Activated B cell treated with CpG ODN at 0.5 μM for 24 hours (primary cell): ENCODE data around the gene EEFSEC. TPM values are rescaled to one million over a fixed set of nuclear protein-coding genes. Genes with fewer than 3 reads are reported as not detected.

Experiments used
- ATAC-seq: fragments of 200-7000 bp; cut with Tn5 transposase; one replicate; pipeline ENCODE4 v1.10.0; 2021; ENCODE audit warnings: low read depth, mild to moderate bottlenecking, moderate library complexity
- CTCF ChIA-PET: fragments of 350-600 bp; sonication (Branson Sonifier 250); formaldehyde crosslinking; loops from one replicate; lab custom pipeline; 2021; ENCODE audit warnings: antibody characterized with exemption; lab: Charles Lee
- POLR2A ChIA-PET: fragments of 350-600 bp; sonication (Branson Sonifier 250); formaldehyde crosslinking; loops from one replicate; lab custom pipeline; 2021; ENCODE audit warnings: antibody characterized with exemption; lab: Charles Lee
- DNase-seq: peaks from one replicate; pipeline ENCODE4 v3.0.0; 2022
- H3K27ac Mint-ChIP-seq: one replicate; pipeline ENCODE4 v1.8.0; 2020; ENCODE audit warnings: mixed read lengths
- H3K27me3 Mint-ChIP-seq: one replicate; pipeline ENCODE4 v1.8.0; 2021; ENCODE audit warnings: mixed read lengths
- H3K36me3 Mint-ChIP-seq: one replicate; pipeline ENCODE4 v1.8.0; 2021; ENCODE audit warnings: low read depth, mixed read lengths
- H3K4me1 Mint-ChIP-seq: one replicate; pipeline ENCODE4 v1.8.0; 2021; ENCODE audit warnings: mixed read lengths
- H3K4me3 Mint-ChIP-seq: one replicate; pipeline ENCODE4 v1.8.0; 2020; ENCODE audit warnings: mild to moderate bottlenecking, mixed read lengths
- H3K9me3 Mint-ChIP-seq: one replicate; pipeline ENCODE4 v1.8.0; 2020; ENCODE audit warnings: mixed read lengths
- CTCF ChIP-seq: fragments of 200-600 bp; IDR thresholded peaks from one replicate; pipeline ENCODE4 v1.8.0; 2022; ENCODE audit warnings: antibody characterized with exemption, mild to moderate bottlenecking
- intact Hi-C: fragments of 100-400 bp; cut with micrococcal nuclease; formaldehyde crosslinking; loops from one replicate; pipeline ENCODE4 v1.15.1; 2024
- total RNA-seq: library from RNA; stranded (reverse); gene quantifications from 2 replicates; pipeline ENCODE4 v1.2.3, GENCODE V29; 2022

Gene EEFSEC
- total RNA-seq, 1 donor from 2014 or later, result 20.0 TPM

- H3K4me1 Mint-ChIP-seq, result no peaks in the 10 kb centered on the region
- peaks cover 37% of the 10 kb centered on the region for H3K36me3 Mint-ChIP-seq
- ChIA-PET CTCF (no interaction called here), POLR2A (no interaction called here)
- no peak overlapping the region for H3K27ac Mint-ChIP-seq
- ATAC-seq, result no peak
- intact Hi-C loops, result no loop called here
- H3K27me3 Mint-ChIP-seq, result no peaks in the 10 kb centered on the region
- H3K9me3 Mint-ChIP-seq, result no peaks in the 10 kb centered on the region
- DNase-seq, result no peak
- no peak for TF ChIP-seq CTCF
- no peak overlapping the region for H3K4me3 Mint-ChIP-seq
These were observed 181.5 kb downstream of the EEFSEC start for GRCh38 chr3:128334766-128335165.

DNA sequence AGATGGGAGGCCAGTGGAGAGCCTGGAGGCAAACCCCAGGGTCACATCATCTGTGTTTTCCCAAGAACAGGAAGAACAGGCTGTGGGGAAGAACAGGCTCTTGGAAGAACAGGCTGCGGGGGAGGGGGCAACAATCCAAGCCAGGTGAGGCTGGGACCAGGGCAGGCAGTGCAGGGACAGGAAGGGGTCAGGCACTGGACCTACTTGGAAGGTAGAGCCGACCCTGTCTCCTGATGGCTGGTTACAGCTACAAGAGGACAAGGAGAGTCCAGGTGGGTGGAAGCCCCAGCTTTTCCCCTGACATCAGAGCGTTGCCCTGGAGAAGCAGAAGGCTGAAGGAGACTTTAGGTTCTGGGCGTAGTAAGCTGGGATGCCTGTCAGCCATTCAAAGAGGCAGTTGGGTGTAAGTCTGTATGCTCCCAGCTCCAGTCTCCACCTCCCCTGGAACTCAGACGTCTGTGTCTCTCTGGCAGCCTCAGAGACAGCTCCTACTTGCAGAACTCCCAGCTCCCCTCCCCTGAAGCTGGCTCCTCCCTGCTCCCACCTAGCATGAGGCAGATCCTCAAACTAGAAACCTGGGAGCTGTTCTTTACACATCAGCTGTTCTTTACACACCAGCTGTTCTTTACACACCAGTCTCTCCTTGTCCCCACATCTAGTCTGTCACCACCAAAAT lies 182.5 kb downstream of the EEFSEC start:
- Mint-ChIP-seq H3K9me3 (no peaks in the 10 kb centered on the region), H3K4me3 (no peak overlapping the region), H3K36me3 (peaks cover 41% of the 10 kb centered on the region), H3K4me1 (no peaks in the 10 kb centered on the region), H3K27ac (no peak overlapping the region), H3K27me3 (no peaks in the 10 kb centered on the region)
- intact Hi-C loops, result no loop called here
- no peak for ATAC-seq
- TF ChIP-seq CTCF, result no peak
- no peak for DNase-seq
- POLR2A ChIA-PET, result no interaction called here
- CTCF ChIA-PET, result no interaction called here

DNA sequence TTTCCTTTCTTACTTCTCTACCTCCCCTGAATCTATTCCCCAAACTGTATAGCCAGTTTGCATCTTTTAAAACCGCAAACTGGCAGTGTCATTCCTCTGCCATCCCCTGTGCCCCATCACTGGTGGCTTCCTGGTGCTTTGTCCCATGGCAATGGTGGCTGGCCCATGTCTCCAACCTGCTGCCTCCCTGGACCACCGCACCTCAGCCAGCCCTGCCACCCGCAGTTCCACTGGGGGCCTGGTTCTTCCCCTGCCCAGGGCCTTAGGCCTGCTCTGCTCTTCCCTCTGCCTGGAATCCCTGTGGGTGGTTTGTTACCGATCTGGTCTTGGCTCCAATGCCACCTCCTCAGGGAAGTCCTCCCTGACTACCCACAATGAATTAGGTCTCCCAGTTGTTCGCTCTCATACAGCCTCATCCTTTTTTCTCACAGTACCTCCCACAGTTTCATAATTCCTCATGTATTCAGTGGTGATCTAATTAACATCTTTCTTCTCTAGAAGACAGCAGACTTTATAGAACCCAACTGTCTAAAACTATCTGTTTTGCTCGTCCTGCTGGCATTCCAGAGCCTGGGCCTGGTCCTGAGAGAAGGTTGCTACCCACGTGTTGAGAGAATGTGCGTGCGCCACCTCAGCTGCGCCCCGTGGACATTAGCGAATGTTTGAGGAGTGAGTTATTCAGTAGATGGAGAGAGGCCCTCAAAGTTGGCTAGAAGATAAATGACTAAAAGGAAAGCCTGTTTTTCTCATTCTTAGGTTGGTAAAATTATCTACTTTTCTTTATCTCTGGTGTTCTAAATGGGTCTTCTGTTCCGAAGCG lies 183.3 kb downstream of the EEFSEC start:
- Mint-ChIP-seq H3K36me3 (peaks cover 49% of the 10 kb centered on the region), H3K27me3 (no peaks in the 10 kb centered on the region), H3K4me1 (no peaks in the 10 kb centered on the region), H3K4me3 (no peak overlapping the region), H3K9me3 (no peaks in the 10 kb centered on the region), H3K27ac (no peak overlapping the region)
- intact Hi-C loops, result no loop called here
- no peak for TF ChIP-seq CTCF
- ATAC-seq (no peak), DNase-seq (no peak)
- ChIA-PET POLR2A (no interaction called here), CTCF (no interaction called here)

DNA sequence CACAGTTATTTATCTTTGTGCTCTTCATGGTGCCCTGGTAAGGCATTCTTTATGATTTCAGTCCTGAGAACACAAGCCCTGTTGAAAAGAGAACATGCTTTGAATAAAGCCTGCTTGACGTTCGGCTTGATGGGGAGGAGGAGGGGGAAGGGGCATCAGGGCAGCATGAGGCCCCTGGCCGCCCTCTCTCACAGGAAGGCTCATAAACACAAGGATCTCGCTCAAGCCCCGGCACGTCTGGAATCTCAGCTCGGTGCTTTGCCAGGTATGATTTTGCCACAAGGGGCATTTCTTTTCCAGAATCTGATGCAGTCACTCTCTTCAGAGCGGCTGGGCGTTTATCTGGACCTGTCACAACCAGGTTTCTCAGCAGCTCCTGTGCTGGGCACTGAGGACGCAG lies 184.0 kb downstream of the EEFSEC start:
- no peak for ATAC-seq
- no peak for TF ChIP-seq CTCF
- ChIA-PET CTCF (no interaction called here), POLR2A (no interaction called here)
- Mint-ChIP-seq H3K4me1 (no peaks in the 10 kb centered on the region), H3K4me3 (no peak overlapping the region), H3K27me3 (no peaks in the 10 kb centered on the region), H3K9me3 (no peaks in the 10 kb centered on the region), H3K27ac (no peak overlapping the region), H3K36me3 (peaks cover 56% of the 10 kb centered on the region)
- no peak for DNase-seq
- intact Hi-C loops, result no loop called here

DNA sequence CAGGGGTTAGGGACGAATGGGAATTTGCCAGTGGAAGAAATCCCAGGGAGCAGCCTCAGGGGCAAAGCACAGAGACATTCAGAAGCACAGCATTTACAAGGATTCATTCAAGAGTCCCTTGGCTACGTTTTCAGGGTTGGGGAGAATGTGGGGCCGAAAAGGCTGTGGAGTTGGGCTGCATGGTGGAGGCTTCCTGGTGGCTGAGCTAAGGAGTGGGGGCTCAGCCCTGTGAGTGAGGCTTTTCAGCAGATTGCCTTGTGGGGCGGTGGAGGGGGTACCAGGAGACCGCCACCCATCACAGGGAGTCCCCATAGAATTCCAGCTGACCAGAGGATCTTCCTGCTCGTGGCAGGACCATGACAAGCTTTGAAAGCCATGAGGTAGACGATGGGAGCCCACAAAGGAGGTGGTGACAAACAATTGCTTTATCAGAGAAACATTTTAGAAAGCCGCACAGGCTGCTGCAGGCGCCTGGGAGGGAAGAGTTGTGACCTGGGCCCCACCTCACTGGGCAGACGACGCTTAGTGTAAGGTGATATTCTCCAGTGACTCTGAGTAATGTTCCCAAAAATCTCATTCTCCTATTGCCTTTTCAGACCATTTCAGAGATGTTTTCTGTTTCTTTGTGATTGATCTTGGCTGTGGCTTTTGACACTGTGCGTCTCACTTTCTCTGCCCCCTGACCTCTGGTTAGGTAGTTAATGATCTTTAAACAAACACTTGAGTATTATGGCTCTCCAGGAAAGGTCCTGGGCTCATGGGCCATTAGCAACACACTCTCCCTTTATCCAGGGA lies 185.5 kb downstream of the EEFSEC start:
- ATAC-seq (no peak), DNase-seq (no peak)
- H3K4me3 Mint-ChIP-seq, result no peak overlapping the region
- H3K27me3 Mint-ChIP-seq, result no peaks in the 10 kb centered on the region
- no peaks in the 10 kb centered on the region for H3K9me3 Mint-ChIP-seq
- no peak for TF ChIP-seq CTCF
- CTCF ChIA-PET, result no interaction called here
- H3K36me3 Mint-ChIP-seq, result peaks cover 56% of the 10 kb centered on the region
- POLR2A ChIA-PET, result no interaction called here
- H3K27ac Mint-ChIP-seq, result no peak overlapping the region
- H3K4me1 Mint-ChIP-seq, result no peaks in the 10 kb centered on the region
- intact Hi-C loops, result no loop called here
